DMS 273 (cell line): ENCODE data around the gene IGFBP6.

Source experiments
- DNase-seq: peaks from one replicate; lab custom pipeline; 2025; ENCODE audit not compliant: unreplicated experiment; lab: John Stamatoyannopoulos, UW

Gene IGFBP6

GRCh38 chr12:53058674-53059433 lies 38.6 kb upstream of the IGFBP6 start:
- DNase-seq: no peak

- no peak for DNase-seq
Measured at GRCh38 chr12:53059434-53060063, 37.9 kb upstream of the IGFBP6 start.

GRCh38 chr12:53060064-53060720 lies 37.3 kb upstream of the IGFBP6 start:
- no peak for DNase-seq

GRCh38 chr12:53060721-53061276 lies 36.7 kb upstream of the IGFBP6 start:
- DNase-seq: no peak

- peak; percentile 64 for DNase-seq
Measured at GRCh38 chr12:53061404-53062010, 36.0 kb upstream of the IGFBP6 start.

- DNase-seq: no peak
Measured at GRCh38 chr12:53062011-53062961, 35.2 kb upstream of the IGFBP6 start.

GRCh38 chr12:53062977-53063707 lies 34.3 kb upstream of the IGFBP6 start:
- no peak for DNase-seq

- DNase-seq: no peak
Measured at GRCh38 chr12:53063708-53064612, 33.5 kb upstream of the IGFBP6 start.

GRCh38 chr12:53064613-53065436 lies 32.6 kb upstream of the IGFBP6 start:
- DNase-seq: no peak

GRCh38 chr12:53065470-53065869 lies 32.0 kb upstream of the IGFBP6 start:
- DNase-seq: no peak

- peak; percentile 82 for DNase-seq
Measured at GRCh38 chr12:53065975-53066931, 31.2 kb upstream of the IGFBP6 start.

- no peak for DNase-seq
Measured at GRCh38 chr12:53067074-53067992, 30.1 kb upstream of the IGFBP6 start.

GRCh38 chr12:53067993-53068770 lies 29.3 kb upstream of the IGFBP6 start:
- DNase-seq: no peak

GRCh38 chr12:53068811-53069585 lies 28.5 kb upstream of the IGFBP6 start:
- no peak for DNase-seq
